Activated gamma-delta T cell treated with Interleukin-2 at 50 U/mL for 16 hours (primary cell): Measurements from ENCODE around the gene AP2B1.
"Not testable (repeated sequence)": the region's sequence is repeated elsewhere in the genome, so short reads cannot be mapped to it uniquely, and the experiment has no call there.

Experiments used
- DNase-seq: peaks from one replicate; pipeline ENCODE4 v3.0.0-alpha.2; 2020

Gene AP2B1

DNA sequence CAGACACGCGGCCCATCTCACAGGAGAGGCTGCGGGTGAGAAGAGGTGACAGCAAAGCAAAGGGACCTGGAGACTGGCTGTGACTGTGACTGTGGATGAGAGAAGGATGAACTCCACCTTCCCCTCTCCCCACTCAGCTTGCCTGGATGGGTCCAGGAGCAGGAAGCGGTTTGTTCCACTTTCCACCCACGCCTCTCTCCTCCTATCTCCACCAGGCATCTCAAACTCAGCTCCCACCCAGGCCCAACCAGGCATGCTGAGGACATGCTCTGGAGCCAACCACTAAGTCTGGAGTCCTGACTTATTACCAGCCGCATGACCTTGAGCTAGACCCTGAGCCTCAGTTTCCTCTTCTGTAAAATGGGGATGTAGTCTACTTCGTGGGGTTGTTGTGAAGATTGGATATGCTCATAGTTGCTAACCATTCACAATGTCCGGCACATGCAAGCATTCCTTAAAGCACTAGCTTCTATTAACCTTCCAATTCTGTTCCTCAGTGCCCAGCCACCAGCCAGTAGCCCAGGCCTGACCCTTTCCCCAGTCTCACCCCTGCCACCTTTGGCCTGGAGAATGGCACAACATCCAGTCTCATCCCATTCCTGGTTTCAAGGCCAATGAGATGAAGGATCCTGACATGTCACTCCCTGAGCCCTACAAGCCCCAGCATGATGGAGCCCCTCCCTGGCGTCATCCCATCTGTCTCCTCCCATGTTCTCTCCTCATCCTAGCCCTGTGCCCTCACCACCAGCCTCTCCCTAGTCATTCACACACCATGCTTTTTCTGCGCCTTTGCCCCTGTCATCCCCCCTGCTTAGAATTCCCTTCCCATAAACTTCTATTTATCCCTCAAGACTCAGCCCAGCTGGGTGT, 163.6 kb downstream of the AP2B1 start:
- no peak for DNase-seq

DNA sequence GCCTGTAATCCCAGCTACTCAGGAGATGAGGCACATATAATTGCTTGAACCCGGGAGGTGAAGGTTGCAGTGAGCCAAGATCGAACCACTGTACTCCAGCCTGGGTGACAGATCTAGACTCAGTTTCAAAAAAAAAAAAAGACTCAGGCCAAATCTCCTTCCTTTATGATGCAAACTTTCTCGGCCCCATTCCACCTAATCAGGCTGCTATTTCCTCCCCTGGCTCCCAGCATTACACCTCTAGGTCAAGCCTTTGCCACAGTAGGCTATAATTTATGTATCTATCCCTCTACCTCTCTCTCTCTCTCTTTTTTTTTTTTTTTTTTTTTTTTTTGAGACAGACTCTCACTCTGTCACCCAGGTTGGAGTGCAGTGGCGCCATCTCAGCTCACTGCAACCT, 164.4 kb downstream of the AP2B1 start:
- not testable (repeated sequence) for DNase-seq

DNA sequence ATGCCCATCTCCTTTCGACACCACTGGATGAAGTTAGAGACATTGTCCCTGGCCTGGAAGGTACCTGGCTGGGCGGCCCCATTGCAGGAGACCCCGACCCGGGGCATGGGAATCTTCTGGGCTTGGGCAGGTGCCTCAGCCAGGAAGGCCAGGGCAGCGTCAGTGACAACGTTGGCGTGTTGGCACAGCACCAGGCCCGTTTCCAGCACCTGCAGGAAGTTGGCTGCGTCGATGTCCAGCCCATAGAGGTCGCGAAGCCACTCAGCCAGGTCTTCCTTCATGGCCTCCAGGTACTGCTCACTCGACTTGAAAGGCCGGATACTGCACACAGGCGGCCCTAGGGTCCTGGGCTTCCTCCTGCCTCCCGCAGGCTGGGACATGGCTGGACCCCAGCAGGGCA, 165.3 kb downstream of the AP2B1 start:
- no peak for DNase-seq

DNA sequence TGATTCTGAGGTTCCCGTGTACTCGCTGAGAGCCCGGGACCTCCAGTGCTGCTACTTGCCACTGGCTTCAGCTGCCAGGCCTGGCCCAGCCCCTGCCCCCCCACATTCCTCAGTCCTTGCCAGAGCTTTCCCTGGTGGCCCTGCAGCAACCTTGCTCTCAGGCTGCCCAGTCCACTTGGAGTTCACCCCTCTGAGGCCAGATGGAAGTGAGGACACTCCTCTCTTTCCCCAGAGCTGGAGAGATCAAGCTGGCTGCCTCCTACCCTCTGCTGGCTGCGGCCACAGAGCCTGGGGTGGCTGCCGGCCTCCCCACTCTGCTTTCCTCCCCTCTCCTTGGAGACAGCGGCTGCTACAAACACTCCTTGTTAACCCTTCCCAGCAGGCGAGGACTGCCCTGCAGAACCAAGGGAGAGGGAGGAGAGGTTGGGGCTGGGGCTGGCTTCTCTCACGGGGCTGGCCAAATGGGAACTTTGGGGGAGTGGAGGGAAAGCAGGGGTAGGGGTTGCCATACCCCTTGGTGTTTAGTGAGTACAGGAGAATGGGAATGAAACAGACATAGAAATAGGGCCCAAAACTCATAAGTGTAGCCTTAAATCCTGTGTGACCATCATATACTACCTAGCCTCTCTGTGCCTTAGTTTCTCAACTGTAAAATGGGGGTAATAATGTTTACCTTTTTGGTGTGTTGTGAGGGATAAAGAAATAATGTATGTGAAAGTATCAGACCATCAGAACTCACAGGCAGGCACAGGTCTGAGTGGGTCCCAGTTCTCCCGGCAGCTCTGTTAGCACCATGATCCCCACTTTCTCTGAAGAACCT, 166.0 kb downstream of the AP2B1 start, which contains the start of gene GAS2L2:
Gene GAS2L2, minus strand, starts transcription at position 295 of the 820 bp plus-strand sequence. CDS start 389 bp downstream, outside the sequence.
- no peak for DNase-seq

DNA sequence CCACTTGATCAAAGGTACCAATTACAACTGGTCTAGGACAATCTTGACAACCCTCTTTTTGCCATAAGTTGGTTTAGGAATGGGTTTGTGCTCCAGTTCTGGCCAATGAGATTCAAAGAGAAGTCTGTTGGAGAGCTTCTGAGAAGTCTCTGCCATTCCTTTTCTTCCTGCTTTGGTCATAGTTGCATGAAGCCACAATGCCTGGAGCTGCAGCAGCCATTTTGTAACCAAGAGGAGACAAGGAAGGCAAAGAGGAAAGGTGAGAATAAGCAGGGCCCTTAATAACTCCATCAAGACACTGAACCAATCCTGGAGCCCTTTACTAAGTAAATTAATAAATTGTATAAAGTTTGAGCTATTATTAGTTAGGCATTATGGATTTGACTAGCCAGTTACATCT, 170.1 kb downstream of the AP2B1 start:
- no peak for DNase-seq

DNA sequence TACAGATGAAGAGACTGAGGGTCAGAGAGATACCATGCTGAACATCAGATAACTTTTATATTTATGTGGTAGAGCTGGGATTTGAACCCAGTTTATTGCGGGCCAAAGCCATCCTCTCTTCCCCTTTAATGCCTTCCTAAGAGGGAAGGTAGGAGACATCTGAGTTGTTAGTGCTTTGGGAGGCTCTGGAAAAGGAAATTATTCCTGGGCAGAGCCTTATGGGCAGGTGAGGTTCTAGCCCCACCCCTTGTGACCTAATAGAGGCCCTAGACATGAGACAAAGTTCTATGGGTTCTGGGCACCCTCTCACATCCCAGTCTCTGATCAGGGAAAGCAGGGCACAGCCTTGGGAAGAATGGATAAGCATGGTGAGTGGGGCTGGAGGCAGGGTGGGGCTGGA, 173.5 kb downstream of the AP2B1 start, which contains the start of gene C17orf50:
Gene C17orf50, plus strand, starts transcription at position 301 of the 400 bp plus-strand sequence. Its CDS starts 55 bp downstream, at position 356.
- DNase-seq: no peak

DNA sequence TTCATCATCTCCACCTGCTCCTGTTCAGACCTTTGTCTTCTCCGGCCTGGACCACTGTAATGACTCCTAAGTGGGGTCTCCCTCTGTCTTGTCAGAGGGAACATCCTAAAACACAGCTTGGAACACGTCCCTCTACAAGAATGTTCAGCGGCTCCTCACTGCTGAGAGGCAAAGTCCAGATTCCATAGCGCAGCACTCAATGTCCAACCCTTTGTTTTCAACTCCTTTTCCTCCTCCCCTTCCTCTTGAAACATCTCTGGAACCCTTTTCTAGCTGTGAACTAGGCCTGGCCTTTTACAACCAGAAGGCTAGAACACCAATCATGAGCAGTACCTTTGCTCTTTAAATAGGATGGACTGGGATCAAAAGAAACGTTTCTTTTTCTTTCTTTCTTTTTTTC, 174.5 kb downstream of the AP2B1 start:
- DNase-seq: no peak

DNA sequence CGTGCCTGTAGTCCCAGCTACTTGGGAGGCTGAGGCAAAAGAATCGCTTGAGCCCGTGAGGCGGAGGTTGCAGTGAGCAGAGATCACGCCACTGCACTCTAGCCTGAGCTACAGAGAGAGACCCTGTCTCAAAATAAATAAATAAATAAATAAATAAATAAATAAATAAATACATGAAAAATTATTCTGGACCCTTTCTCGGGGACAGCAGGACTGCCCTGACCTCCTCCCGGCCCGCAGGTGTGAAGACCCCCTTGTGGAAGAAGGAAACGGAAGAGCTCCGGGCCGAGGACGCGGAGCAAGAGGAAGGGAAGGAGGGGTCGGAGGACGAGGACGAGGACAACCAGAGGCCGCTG, 176.6 kb downstream of the AP2B1 start:
- no peak for DNase-seq

DNA sequence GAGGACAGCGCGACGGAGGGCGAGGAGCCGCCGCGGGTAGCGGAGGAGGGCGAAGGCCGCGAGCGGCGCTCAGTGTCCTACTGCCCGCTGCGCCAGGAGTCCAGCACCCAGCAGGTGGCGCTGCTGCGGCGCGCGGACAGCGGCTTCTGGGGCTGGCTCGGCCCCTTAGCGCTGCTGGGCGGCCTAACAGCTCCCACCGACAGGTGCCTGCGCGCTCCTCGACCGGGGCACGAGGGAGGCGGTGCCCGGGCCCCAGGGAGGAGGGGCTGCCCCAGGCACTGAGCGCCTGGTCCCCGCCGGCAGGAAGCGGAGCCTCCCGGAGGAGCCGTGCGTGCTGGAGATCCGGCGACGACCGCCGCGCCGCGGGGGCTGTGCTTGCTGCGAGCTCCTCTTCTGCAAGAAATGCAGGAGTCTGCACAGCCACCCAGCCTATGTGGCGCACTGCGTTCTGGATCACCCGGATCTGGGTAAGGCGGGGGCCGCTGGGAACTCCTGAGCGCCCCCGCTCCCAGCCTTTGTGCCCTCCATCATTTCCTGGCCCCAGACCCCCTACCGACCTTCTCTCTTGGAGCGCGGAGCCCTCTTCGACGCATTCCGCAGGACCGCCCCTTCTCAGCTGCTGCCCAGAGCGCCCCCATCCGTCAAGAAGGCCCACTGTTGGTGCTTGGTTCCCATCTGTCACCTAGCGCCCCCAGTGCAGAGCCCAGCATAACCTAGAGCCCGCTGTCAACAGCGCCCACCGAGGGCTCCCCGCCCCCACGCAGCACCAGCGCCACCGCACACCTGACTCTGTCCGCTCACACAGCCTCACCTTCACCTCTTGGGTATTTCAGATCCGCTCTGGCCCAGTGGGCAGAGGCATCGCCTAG, 177.2 kb downstream of the AP2B1 start:
- DNase-seq: peak; percentile 85

DNA sequence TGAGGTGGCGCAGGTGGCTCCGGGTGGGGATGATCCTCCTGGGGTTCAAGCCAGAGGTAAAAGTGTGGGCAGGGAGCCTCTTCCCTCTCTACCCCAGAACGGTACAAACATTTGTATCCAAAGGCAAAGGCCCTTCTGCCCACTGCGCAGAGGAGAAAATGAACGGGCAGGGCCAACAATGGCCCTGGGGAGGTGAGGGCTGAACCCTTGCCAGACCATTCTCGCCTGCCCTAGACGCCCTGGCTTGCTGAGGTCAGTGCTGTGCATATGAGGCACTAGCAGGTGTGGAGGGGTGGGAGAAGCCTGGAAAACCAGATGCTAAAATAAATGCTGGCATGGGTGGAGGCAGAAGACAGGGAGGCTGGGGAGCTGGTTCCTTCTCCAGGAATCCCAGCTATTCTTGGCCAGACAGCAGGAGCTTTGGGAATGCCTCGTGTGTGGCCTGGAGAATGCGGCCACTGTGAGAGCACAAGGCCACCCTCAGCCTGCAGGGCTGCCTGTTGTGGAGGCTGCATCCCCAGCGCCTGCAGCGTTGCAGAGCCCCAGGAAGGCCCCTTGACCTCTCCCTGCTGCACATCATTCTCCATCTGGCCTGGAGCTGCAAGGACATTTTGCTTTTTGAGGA, 178.1 kb downstream of the AP2B1 start:
- DNase-seq: no peak

DNA sequence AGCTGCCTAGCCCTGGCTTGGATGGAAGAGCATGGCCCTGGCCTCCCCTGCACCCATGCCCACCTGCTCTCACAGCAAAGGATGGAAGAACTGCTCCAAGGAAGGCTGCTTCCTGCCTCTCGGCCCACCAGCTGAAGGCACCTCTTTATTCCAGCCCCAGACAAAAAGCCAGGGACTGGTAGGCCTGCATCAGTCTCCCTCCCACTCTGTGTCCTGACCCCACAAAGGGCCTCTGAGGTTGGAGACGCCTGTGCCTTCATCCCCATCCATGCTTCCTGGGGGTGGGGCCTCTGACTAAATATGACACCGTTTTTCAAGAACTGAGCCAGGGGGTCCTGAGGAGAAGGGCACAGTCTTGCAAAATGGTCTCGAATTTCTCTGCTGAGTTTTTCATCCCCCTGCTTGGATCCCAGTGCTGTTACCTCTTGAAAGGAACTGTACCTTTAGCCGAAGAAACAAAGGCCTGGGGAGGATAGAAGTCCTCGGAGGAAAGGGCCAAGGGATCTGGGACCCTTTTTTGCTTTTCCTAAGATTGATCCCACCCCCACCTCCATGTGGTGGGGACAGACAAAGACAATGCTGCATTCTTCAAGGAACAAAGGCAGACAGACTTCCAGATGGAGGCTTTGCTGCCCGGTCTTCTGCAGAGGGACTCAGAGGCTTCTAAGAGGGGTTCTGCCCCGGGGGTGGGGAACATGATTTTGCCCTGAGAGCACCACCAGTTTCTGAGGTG, 178.8 kb downstream of the AP2B1 start:
- no peak for DNase-seq

DNA sequence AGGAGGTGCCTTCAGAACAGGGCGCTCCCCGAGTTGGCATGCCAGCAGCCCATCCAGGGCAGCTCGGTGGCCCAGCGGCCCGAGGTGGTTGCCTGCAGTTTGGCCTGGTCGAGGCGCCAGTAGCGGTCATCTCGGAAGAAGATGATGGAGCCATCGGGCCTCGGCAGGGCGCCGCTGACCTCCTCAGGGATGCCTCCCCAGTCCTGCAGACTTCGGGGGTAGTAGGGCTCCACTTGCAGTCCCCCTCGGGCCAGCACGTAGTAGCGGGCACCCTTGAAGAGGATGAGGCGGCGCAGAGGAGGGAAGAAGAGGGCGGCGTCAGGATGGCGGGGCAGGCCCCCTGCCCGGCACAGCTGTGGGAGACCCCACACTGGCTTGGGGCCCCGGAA, 179.4 kb downstream of the AP2B1 start:
- DNase-seq: no peak

DNA sequence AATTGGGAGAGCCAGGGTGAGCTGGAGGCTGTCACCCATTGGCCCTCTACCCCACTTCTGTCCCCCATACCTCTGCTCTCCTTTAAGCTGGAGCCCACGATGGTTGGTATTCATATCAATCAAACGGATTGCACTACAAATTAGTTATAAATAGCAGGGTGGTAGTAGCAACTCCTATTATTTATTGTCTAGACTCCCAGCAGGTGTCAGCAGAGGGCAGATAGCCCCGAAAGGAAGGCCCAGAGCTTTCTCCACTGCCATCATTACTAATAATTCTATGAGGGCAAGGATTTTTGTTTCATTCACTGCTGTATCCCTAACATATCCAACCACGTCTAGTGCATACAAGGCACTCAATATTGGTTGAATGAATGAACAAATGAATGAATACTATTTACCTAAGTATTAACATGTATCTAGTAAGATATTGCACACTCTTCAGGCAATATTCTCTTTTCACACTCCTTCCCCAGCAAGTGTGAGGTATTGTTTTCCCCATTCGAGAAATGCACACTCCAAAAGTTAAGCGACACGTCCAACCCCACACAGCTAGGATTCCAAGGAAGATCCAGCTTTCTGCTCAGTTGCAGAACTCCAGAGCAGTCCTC, 179.9 kb downstream of the AP2B1 start:
- peak; percentile 16 for DNase-seq

DNA sequence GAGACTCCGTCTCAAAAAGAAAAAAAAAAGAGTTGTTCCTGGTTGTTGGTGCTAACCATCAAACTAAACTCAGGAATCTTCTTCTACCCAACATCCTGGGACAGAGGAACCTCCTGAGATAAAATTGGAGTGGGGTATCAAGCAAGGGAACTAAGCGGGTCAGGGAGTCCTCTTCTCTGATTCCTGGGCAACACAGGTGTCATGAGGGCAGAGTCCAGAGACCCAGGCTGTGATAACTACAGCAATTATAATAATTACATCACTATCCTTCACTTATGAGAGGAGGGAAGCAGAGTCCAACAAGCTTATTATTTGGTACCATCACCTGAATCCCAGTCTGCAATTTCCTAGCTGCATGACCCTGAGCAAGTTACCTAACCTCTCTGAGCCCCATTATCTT, 181.7 kb downstream of the AP2B1 start:
- DNase-seq: no peak

DNA sequence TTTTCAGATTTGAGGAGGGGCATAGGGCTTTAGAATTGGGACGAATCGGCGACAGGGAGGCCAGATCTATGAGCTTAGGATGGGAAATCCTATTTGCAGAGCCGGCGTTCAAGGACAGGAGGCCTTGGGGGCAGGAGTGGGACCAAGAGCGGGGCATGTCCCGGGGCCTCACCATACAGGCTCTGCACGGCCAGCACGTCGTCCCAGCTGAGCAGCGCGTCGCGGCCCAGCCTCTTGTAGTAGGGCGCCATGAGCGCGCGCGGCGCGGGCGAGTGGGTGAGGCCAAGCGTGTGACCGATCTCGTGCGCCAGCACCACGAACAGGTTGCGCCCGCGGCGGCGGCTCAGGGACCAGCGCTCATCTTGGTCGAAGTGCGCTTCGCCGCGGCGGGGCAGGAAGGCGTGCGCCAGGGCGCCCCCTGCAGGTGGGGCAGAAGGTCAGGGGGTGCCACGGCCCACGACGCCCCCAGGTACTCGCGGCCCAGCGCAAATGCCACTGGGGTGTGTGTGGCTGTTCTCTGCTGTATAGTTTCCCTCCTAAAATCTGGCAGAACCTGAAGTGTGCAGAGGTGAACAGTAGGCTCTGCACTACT, 182.9 kb downstream of the AP2B1 start:
- no peak for DNase-seq

DNA sequence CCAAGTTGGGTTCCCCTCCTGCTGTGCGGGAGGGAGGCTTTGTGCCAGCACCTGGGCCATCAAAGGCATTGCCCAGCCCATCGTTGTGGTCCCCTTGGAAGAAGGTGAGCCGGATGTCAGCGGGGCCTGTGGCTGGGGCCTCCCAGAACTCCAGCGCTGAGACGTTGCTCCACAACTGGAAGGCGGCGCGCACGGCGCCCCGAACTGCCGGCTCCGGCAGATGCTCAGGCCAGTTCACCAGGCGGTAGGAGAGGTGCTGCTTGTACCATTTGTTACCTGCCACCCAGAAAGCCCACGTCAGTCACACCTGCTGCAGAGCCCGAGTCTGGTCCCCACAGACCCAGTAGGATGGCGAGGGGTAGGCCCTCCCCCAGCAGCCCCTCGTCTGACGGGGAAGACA, 186.0 kb downstream of the AP2B1 start:
- no peak for DNase-seq

DNA sequence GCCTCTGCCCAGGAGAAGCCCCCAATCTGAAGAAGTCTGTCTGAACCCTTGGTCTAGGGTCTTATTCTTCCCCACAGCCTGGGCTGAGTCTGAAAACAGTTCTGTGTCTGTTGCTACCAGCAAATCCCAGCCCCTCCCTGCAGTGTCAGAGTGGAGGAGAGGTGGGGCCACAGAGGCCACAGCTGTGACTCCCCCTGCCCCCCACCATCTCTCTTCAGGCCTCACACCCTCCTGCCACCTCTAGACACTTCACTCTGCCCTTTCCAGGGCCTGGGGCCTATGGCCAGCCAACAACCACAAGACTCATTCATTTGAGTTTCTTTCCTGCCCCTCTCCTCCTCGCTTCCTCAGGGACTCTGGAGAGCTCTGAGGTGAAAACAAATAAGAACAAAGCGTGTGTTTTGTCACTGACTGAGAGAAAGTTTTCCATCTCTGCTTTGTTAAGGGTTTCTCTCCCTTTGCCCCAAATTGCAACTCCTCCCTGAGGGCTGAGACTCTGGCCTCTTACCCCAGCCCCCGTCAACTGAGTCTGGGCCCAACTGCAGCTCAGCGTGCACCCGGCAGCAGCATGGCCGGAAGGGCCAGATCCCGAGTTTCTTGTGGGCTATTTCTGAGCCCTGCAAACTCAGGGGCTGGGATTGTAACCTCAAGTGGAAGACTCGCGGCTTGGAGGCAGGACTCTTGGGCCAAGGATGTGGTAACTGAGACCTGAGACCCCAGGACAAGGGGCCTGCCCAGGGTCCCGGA, 186.7 kb downstream of the AP2B1 start:
- no peak for DNase-seq

DNA sequence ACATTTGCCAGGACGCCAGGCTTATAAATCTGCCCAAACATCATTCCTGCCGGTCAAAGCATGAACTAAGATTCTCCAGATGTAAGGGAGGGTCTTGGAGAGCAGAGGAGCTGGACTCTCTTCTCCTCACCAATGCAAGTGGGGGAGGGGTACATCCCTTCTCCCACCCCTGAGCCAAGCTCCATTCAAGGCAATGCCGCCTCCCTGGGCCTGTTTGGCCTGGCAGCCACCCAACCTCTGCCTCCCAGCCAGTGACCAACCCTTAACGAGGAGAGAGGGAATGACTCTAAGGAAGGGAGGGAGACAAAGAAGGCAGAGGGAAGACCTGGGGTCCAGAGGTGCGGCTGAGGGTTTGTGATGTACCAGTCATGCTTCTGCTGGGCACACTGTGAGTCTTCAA, 187.4 kb downstream of the AP2B1 start:
- DNase-seq: no peak

DNA sequence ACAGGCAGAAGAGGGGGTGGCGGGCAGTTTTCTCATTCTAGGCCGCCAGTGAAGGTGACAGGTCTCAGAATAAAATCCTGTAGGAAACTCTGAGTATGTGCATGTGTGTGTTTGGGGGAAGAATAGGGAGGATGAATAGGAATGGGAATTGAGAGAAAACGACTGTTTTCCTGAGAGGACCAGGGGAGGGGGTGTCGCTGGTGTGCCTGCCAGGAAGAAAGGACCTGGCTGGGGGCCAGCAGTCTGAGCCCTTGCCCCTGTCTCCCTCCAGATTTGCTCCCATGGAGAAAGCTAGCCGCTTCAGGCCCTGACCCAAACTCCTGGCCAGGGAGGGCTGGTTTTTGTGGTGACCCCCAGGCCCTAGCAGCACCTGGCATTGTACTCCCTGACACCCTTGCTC, 187.9 kb downstream of the AP2B1 start:
- no peak for DNase-seq

DNA sequence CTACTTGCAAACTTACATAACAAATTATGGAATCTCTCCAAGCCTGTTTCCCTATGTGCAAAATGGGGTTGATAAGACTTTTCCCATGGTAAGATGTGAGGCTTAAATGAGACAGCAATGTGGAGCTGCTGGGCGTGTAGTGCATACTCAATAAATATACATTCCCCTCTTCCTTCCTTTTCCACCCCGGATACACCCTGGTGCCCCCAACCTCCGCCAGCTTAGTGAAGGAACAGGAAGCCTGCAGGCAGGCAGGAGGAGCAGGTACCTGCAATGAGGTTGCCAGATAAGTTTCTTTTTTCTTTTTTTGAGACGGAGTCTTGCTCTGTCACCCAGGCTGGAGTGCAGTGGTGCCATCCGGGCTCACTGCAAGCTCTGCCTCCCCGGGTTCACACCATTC, 188.5 kb downstream of the AP2B1 start:
- DNase-seq: no peak
